ENCODE results near the gene NPNT.
"Not testable (repeated sequence)": the region's sequence is repeated elsewhere in the genome, so short reads cannot be mapped to it uniquely, and the experiment has no call there.

NPNT gene

DNA sequence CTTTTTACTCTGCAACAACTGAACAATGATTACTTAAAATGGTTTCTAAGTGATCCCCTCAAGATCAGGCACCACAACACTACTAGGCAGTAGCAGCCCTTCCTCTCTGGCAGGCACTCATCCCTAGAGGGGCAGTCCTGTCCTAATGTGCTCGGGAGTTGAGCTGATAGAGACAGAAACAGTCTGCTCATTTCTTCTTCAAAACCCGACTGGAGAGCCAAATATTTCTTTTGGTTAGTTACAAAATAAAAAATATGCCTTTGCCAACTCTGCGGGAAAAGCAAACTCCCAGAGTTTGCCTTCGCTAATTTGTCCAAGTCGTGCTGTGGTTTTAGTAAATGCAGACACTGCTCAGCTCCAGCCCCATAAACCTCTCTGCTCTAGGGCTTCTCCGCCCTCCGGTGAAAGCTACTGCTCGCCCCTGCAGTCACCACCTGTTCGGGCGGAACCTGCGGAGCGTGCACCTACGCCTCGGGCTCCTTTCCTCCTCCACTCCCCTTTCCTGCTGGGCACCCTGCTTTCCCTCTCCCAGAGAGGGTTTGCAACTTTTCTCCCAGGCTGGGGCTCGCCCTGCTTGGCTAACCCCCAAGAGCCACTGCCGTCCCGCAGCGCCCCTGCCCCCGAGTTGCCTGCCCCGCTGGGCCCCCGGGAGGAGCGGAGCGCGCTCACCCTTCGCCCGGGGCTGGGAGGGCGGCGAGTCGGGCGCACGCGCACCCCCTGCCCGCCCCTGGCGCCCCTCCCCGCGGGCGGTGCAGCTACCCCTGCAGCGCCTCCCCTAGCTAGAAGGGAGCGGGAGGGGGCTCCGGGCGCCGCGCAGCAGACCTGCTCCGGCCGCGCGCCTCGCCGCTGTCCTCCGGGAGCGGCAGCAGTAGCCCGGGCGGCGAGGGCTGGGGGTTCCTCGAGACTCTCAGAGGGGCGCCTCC, at the start of gene NPNT:
Gene NPNT, plus strand, starts transcription at position 812 of the 923 bp plus-strand sequence. CDS start 182 bp downstream, outside the sequence.
- DNase-seq = peak; percentile 17 to 19

DNA sequence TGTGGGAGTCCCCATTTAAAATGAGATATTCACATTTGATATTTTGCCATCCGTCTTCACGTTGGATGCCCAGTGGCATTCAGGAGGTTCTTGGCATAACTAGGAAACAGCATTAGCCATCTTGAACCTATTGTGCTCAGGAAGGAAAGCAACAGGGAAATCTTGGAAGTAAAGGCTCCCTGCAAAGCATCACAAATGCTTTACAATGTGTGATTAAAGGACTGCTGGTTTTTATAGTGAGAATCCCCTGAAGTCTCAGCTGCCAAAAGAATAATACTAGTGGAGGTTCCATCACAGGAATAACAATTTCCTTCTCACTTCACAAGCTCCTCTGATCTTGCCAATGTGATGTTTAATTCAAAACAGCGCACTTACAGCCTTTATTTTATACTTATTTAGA, 49.7 kb upstream of the NPNT start:
- DNase-seq = no peak

DNA sequence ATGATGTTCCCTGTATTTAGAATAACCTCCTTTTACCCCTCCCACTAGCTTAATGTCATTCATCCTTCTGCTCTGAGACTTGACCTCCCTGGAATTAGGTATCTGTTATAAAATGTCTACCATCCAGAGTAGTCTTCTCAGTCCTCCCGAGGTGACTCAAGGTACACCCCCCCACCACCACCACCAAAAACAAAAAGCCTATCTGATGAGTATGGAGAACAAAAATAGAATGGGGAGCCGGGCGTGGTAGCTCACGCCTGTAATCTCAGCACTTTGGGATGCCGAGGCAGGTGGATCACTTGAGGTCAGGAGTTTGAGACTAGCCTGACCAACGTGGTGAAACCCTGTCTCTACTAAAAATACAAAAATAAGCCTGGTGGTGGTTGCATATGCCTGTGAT, 46.9 kb upstream of the NPNT start:
- not testable (repeated sequence) for DNase-seq

GRCh38 chr4:105851196-105851595, 44.1 kb upstream of the NPNT start:
- DNase-seq = no peak

DNA sequence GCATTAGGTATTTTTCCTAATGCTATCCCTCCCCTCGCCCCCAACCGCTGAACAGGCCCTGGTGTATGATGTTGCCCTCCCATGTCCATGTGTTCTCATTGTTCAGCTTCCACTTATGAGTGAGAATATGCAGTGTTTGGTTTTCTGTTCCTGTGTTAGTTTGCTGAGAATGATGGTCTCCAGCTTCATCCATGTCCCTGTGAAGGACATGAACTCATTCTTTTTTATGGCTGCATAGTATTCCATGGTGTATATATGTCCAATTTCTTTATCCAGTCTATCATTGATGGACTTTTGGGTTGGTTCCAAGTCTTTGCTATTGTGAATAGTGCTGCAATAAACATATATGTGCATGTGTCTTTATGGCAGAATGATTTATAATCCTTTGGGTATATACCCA, 43.0 kb upstream of the NPNT start:
- DNase-seq = not testable (repeated sequence)

- DNase-seq = no peak
Measured at GRCh38 chr4:105858466-105859040, 36.7 kb upstream of the NPNT start.

- DNase-seq = no peak
Measured at GRCh38 chr4:105859233-105859632, 36.0 kb upstream of the NPNT start.

GRCh38 chr4:105870963-105871362, 24.3 kb upstream of the NPNT start:
- no peak for DNase-seq

- no peak for DNase-seq
Measured at GRCh38 chr4:105871997-105872396, 23.3 kb upstream of the NPNT start.

DNA sequence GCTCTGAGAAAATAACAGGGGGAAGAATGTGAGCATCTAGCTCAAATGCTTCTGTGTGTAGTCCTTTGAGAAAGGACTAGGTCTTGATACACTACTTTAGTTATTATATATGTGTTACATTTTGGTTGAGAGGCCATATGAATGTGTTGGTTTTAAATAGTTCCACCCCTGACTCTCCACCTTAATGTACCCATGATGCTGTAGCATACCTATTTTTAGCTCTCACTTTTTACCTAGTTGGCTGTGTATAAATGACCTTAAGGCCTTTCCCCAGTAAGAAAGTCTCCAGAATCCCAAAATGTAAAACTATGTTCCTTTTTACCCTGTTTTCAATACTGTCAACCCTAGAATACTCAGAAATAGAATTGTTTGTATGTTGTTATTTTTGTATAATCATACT, 20.0 kb upstream of the NPNT start:
- no peak for DNase-seq

GRCh38 chr4:105878668-105879067, 16.6 kb upstream of the NPNT start:
- no peak for DNase-seq

DNA sequence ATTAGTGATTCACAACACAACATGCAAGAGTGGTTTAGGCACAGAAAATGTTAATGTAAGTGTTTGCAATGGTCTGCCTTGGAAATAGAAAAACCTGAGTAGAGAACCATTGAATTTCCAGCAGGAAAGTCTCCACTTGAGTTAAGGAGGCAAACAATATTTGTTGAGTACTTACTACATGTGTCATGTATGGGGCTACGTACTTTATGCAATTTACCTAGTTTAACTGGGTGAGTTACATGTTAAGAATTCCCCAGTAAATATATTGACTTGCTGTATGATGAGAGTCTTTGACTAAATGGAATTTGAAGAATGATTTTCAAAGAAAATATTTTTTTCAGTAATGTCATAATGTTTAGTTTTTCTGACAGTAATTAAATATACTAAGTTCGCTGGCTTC, 7.8 kb upstream of the NPNT start:
- DNase-seq = no peak

- DNase-seq = peak; percentile 30 to 37
Measured at GRCh38 chr4:105895583-105896460, 551 bp downstream of the NPNT start.

- DNase-seq = peak in 1 of 2 experiments; percentile 15
Measured at GRCh38 chr4:105896461-105896942, 1.2 kb downstream of the NPNT start.

DNA sequence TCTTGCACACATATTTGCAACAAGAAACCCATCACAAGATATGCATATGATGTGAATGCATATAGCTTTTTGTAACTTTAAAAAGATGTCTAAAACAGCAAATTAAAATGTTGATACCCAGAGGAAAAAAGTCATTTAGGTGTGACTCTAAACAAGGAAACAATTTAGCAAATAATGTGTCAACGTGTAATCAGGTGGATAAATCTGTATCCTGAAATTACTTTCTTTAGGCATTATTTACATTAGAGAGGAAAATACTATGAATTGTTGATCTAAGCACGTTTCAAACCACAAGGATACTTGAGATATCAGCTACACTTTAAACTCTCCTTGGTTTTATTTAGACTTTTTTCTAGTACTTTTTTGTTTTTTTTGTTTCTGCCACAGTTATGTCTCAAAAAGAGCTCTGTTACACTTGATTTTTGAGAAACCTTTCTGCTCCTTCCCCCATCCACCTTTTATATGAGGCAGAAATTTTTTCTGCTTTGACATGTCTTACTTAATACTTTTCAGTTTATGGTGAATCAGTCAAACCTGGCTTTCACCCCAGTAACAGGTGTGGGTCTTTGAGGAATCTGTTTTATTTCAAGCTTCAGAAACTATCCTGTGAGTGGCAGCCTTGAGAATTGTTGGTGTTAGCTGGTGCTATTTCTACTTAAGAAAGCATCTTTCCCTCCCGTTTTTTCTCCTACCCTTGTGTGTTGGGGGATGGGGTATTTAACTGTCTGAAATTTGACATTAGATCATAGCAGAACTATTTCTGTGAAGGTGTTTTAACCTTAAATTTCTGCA, 1.9 kb downstream of the NPNT start:
- no peak for DNase-seq

- DNase-seq = no peak
Measured at GRCh38 chr4:105900541-105900940, 5.3 kb downstream of the NPNT start.

DNA sequence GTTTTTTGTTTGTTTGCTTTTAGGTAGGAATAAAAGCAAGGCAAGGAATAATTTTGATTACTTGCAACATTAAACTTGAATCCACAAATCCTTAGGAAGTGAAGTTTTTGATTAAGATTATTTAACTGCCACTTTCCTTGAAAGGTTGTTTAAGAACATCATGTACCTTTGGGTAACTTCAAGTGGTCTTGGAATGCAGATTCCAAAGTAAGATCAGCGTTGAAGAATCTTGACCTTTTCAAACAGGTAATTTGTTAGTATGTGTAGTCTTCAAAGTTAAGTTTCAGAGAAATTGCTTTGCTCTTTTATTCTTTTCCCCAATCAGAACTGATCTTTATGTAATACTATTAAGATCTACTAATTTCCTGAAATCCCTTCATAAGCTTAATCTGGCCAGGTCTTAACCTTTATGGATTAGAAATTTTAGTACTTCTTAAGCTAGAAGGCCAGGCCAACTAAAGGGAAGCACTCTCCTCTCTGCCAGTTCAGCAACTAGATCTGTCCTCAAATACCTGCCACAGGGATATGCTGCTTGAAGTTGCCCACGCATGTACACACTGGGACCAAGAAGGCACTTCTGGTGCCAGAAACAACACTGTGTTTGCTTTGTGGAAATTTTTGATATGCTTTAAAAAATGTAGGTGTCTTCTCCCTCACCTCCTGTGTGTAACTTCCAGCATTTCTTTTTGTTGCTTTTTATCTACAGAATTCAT, 7.4 kb downstream of the NPNT start:
- no peak for DNase-seq

DNA sequence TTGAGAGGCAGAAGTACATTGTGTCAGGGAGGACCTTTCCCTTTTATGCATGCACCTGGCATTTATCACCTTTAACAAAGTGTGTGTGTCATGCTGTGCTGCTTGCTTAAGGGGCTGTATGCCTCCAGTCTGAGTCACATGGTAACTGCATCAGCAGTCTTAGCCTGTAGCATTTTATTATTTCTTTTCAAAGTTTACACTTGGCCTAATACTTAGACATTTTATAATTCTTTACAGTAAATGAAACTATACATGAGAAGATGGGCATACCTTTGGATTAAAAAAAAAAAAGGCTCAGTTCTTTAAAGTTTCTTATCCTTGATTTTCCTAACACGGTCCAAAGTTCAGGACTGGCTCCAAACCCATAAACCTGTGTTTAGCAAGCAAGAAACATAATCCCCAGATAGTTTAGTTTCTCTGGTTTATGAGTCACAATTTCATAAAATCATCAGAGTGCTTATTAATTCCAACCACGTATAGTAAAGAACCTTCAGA, 14.6 kb downstream of the NPNT start:
- no peak for DNase-seq

DNA sequence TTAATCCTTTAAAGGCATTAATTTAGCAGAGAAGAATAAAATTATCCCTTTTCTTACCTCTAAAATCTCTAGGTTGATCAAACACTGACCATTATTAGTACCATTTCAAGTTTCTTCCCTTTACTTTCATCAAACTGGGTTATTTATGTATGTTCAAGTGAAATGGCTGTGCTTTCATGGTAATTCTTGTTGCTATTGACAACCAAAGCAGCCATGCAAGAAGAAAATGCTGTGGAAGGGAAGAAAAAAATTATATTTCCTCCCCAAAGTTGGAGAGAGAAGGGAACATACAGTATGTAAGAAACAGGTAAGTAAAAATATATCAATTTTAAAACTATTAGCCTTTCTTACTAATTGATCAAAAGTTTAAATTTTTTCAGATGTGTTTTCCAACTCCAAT, 16.2 kb downstream of the NPNT start:
- DNase-seq = no peak

GRCh38 chr4:105912633-105913032, 17.4 kb downstream of the NPNT start:
- no peak for DNase-seq

DNA sequence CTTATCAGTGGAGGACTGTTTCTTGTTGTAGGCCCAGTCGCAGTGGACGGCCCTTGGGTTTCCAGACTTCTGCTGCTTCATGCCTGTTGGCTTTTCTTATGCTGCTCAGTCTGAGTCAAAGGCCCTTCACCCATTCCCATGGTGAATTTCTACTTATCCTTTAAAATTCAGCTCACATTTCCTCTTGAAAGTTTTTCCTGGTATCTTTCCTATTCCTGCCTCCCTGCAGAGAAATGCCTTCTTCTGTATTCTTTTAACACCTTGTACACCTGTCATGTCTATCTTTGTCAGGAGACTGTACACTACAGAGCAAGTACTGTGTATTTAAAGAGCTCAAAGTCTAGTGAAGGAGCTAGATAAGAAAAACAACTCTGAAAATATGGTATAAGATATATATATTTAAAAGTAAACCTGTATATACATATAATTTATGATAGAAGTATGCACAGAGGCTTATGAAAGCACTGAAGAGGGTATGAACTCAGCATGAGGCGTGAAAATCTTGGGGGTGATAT, 22.0 kb downstream of the NPNT start:
- no peak for DNase-seq

All from activated T-cell treated with anti-CD3 and anti-CD28 coated beads, Interleukin-2, amount 50 U/mL, for 48 hours (primary cell).